Heart left ventricle (tissue), 13 donors: ENCODE results near the gene IPO11.

ENCODE experiments used
- CTCF ChIP-seq, 12 donors: fragments of 200-600 bp; sonication (generic) in 4 of 12; IDR thresholded peaks; one replicate each; pipeline versions ENCODE4 v1.5.0 to v1.8.0; 2018 to 2022; ENCODE audit warnings: antibody characterized with exemption in 12 of 12, mild to moderate bottlenecking in 5 of 12
- POLR2A ChIP-seq, 2 donors: fragments of 450-650 bp; IDR thresholded peaks; one replicate each; pipeline ENCODE4 v1.6.1; 2017; ENCODE audit warnings: antibody characterized with exemption in 2 of 2, mild to moderate bottlenecking in 2 of 2, moderate library complexity in 2 of 2
- donor health status: ischemic (EF 13 %, LVEDD 7.1; RV severe dilation, severe dysfunction).
- donor health status: DM: no; HTN: yes; CAD: no.
- donor health status: DM: no; HTN: no; CAD: no.
- donor health status: ischemic (EF 25% LVEDD 6.9; RV normal size, moderate dysfunction).
- donor health status: ischemic (EF 25% LVEDD 5.7; RV mildly dilated, moderate dysfunction).
- donor health status: ischemic (EF 35%, LVEDD 5.7; RV mildly dilated, moderate dysfunction).
- donor health status: nonischemic (EF 11% LVEDD 7.7; RV severe dilation, severe dysfunction).
- donor health status: DM: yes; HTN: yes; CAD: no.
- donor health status: PGD.
- donor health status: ischemic (EF 29% LVEDD 5.4; RV normal size, mild dysfunction).
- donor health status: nonischemic (EF 23%, LVEDD 6.1; RV moderate dilation, normal function).

- TF ChIP-seq CTCF (IDR thresholded peaks at IDR 0.05) = no peak
- TF ChIP-seq POLR2A (IDR thresholded peaks at IDR 0.05) = no peak
These were observed 183.5 kb downstream of the IPO11 start for GRCh38 chr5:62596096-62596495.
